Gastroesophageal sphincter (tissue), 4 donors: Measurements from ENCODE around the gene CTNNA1. TPM values are rescaled to one million over a fixed set of nuclear protein-coding genes. Genes with fewer than 3 reads are reported as not detected.
A peak's percentile ranks its signal among the peaks of the same experiment; 100 is the strongest.

Experiments
- ATAC-seq: fragments of 150-250 bp; one replicate; pipeline ENCODE4 v1.9.1; 2016; ENCODE audit warnings: mild to moderate bottlenecking, moderate library complexity
- H3K27ac ChIP-seq, 4 donors: fragments of 200-600 bp; sonication (generic) in 3 of 4; 1 replicate in 3 of 4; 2 replicates in 1 of 4; pipeline ENCODE4 v1.5.1; 2016 to 2019
- H3K27me3 ChIP-seq: fragments of 200-600 bp; sonication (generic); one replicate; pipeline ENCODE4 v1.5.1; 2019
- H3K36me3 ChIP-seq, 2 donors: fragments of 200-600 bp; sonication (generic); one replicate each; pipeline ENCODE4 v1.5.1; 2019; ENCODE audit warnings: control low read depth in 1 of 2
- H3K4me1 ChIP-seq, 3 donors: fragments of 200-600 bp; sonication (generic); 1 replicate in 2 of 3; 2 replicates in 1 of 3; pipeline ENCODE4 v1.5.1; 2016 to 2019; ENCODE audit warnings: control low read depth in 2 of 3
- H3K4me3 ChIP-seq, 2 donors: fragments of 200-600 bp; sonication (generic); one replicate each; pipeline ENCODE4 v1.5.1; 2019; ENCODE audit warnings: mild to moderate bottlenecking in 1 of 2, moderate library complexity in 1 of 2
- H3K9me3 ChIP-seq, 3 donors: fragments of 200-600 bp; sonication (generic); one replicate each; pipeline ENCODE4 v1.5.1; 2017 to 2019; ENCODE audit warnings: control low read depth in 2 of 3
- CTCF ChIP-seq, 4 experiments: fragments of 200-600 bp in 2 of 4; fragments of 450-650 bp in 2 of 4; sonication (generic) in 1 of 4; IDR thresholded peaks; one replicate each; pipeline ENCODE4 v1.5.1; 2017 to 2019; ENCODE audit warnings: antibody characterized with exemption in 4 of 4, mild to moderate bottlenecking in 2 of 4, moderate library complexity in 2 of 4
- EP300 ChIP-seq: sonication (generic); formaldehyde crosslinking; IDR thresholded peaks from one replicate; pipeline ENCODE4 v1.6.1; 2017; ENCODE audit warnings: antibody characterized with exemption, mild to moderate bottlenecking
- POLR2A ChIP-seq, 2 donors: fragments of 450-650 bp; IDR thresholded peaks; one replicate each; pipeline ENCODE4 v1.6.1; 2017; ENCODE audit warnings: antibody characterized with exemption in 2 of 2, mild to moderate bottlenecking in 2 of 2, moderate library complexity in 1 of 2
- POLR2AphosphoS5 ChIP-seq: sonication (generic); formaldehyde crosslinking; IDR thresholded peaks from one replicate; pipeline ENCODE4 v1.6.1; 2017; ENCODE audit warnings: antibody characterized with exemption
- WGBS, 2 donors: methylation state at CpG; one replicate each; pipeline ENCODE4 v1.1.5; 2018; ENCODE audit warnings: low coverage in 1 of 2; 5-methylcytosine and 5-hydroxymethylcytosine counted together
- total RNA-seq, 4 donors: library from RNA; depleted of rRNA; stranded (reverse); fragments of >200 nt; gene quantifications; one replicate each; pipeline ENCODE4 v1.1.0, GENCODE V29; 2016

Gene CTNNA1
- total RNA-seq, 4 donors from 2014 or later: 289 to 425 (median 365) TPM

DNA sequence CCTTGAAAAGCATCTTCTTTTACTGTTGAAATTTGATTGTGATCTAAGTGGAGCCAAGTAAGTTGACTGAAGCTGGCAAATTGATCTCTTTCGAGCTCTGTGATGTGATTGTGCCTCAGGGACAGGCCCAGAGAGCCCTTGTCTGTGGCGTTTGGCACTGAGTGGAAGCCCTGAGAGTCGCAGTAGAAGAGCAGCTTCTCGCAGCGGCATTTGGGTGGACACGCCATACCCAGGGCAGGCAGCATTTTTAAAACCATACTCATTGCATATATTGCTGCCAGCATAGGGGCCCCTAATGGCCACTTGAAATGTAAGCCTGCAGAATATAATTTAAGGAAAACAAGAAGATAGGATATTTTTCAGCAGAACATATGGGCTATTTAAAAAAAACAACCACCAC is 121.0 kb downstream of the CTNNA1 start:
- peaks cover 8 to 88% (median 24%) of the 10 kb centered on the region in 3 donors for H3K4me1 ChIP-seq
- H3K27me3 ChIP-seq: no peaks in the 10 kb centered on the region
- 67% methylated on average over 1 of the region's 6 CpGs; no CpG with 5 or more reads in 1 of the 2 donors for WGBS, 2 donors
- no peaks in the 10 kb centered on the region for H3K36me3 ChIP-seq
- no peak overlapping the region for H3K4me3 ChIP-seq
- no peak overlapping the region for H3K27ac ChIP-seq
- ATAC-seq: no peak
- TF ChIP-seq POLR2A (IDR thresholded peaks at IDR 0.05) (no peak), CTCF (IDR thresholded peaks at IDR 0.05) (no peak), EP300 (no peak), POLR2AphosphoS5 (no peak)
- no peaks in the 10 kb centered on the region for H3K9me3 ChIP-seq

- H3K27me3 ChIP-seq: no peaks in the 10 kb centered on the region
- peak within 1 kb of the TSS; percentile 1 to 14 for H3K4me3 ChIP-seq
- no peak within 1 kb of the TSS for H3K27ac ChIP-seq
- no peaks in the 10 kb centered on the region for H3K9me3 ChIP-seq
- ATAC-seq: no peak
- 40 to 43% methylated on average over 11 to 18 of the region's 18 CpGs for WGBS, 2 donors
- no peaks in the 10 kb centered on the region for H3K36me3 ChIP-seq
- peaks cover 7 to 86% (median 24%) of the 10 kb centered on the region in 3 donors for H3K4me1 ChIP-seq
- TF ChIP-seq EP300 (no peak), CTCF (IDR thresholded peaks at IDR 0.05) (no peak), POLR2AphosphoS5 (no peak), POLR2A (IDR thresholded peaks at IDR 0.05) (no peak)
Measured at GRCh38 chr5:138874771-138875551, 121.7 kb downstream of the CTNNA1 start, which contains the start of gene LRRTM2. Gene LRRTM2 (minus strand): TSS chr5:138875335. CDS start chr5:138874911, 424 bp downstream.

GRCh38 chr5:138875552-138875875 is 122.3 kb downstream of the CTNNA1 start:
- WGBS, 2 donors: 45 to 49% methylated on average over 2 of the region's 2 CpGs
- Histone ChIP-seq H3K9me3 (no peaks in the 10 kb centered on the region), H3K36me3 (no peaks in the 10 kb centered on the region), H3K4me1 (peaks cover 2 to 80% (median 19%) of the 10 kb centered on the region in 3 donors), H3K27me3 (no peaks in the 10 kb centered on the region), H3K27ac (no peak overlapping the region), H3K4me3 (peak overlapping the region in 1 of 2 donors; percentile 1)
- no peak for ATAC-seq
- TF ChIP-seq EP300 (no peak), POLR2A (IDR thresholded peaks at IDR 0.05) (no peak), POLR2AphosphoS5 (no peak), CTCF (IDR thresholded peaks at IDR 0.05) (no peak)

DNA sequence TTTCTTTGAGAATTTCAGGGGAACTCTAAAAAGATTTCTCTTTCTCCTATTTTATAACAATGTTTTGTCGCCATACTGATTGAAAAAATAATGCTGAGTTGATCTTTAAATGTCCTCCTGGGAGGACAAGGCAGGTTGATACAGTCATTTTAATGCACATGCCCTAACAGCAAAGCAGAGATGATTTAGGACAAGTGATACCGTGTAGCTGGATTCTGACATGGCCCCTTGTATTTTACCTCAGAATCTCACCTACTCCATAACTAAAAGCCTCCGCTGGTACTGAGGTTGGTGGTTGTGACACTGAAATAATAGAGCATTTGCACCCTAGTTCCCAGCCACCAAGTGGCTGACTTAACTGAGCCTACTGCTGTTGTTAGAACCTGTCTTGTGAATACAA is 122.7 kb downstream of the CTNNA1 start:
- Histone ChIP-seq H3K9me3 (no peaks in the 10 kb centered on the region), H3K4me3 (no peak overlapping the region), H3K36me3 (no peaks in the 10 kb centered on the region), H3K27ac (no peak overlapping the region), H3K4me1 (peaks cover 2 to 76% (median 19%) of the 10 kb centered on the region in 3 donors), H3K27me3 (no peaks in the 10 kb centered on the region)
- no peak for TF ChIP-seq POLR2A (IDR thresholded peaks at IDR 0.05)
- TF ChIP-seq POLR2AphosphoS5: no peak
- no peak for TF ChIP-seq CTCF (IDR thresholded peaks at IDR 0.05)
- TF ChIP-seq EP300: no peak
- no peak for ATAC-seq
- 84 to 93% methylated on average over 3 of the region's 3 CpGs for WGBS, 2 donors

GRCh38 chr5:138876811-138877210 is 123.6 kb downstream of the CTNNA1 start:
- Histone ChIP-seq H3K4me3 (no peak overlapping the region), H3K27ac (no peak overlapping the region), H3K27me3 (no peaks in the 10 kb centered on the region), H3K36me3 (no peaks in the 10 kb centered on the region), H3K9me3 (no peaks in the 10 kb centered on the region), H3K4me1 (peaks cover 0 to 67% (median 12%) of the 10 kb centered on the region in 3 donors)
- ATAC-seq: no peak
- no peak for TF ChIP-seq CTCF (IDR thresholded peaks at IDR 0.05)
- no peak for TF ChIP-seq POLR2AphosphoS5
- no peak for TF ChIP-seq POLR2A (IDR thresholded peaks at IDR 0.05)
- no peak for TF ChIP-seq EP300
- 89 to 91% methylated on average over 3 to 4 of the region's 4 CpGs for WGBS, 2 donors
